ENCODE measurements around the gene NEU4. TPM values are rescaled to one million over a fixed set of nuclear protein-coding genes. Genes with fewer than 3 reads are reported as not detected.

Gene NEU4
- total and polyA plus RNA-seq, 9 of the 15 experiments (the other 6 are each of a cell fraction or from before 2014, with no cell fraction given): 0.01 to 0.40 TPM; not detected in 7

- TF ChIP-seq ARHGAP35 (IDR thresholded peaks at IDR 0.05; ENCODE audit: partially characterized antibody) (no peak), ZNF668 (CRISPR knock-in tag; IDR thresholded peaks at IDR 0.05) (no peak), PCBP2 (IDR thresholded peaks at IDR 0.05; ENCODE audit: low read depth, low read length, poor library complexity, severe bottlenecking) (no peak), ZNF134 (CRISPR knock-in tag; conservative IDR thresholded peaks at IDR 0.05) (no peak), TARDBP (IDR thresholded peaks at IDR 0.05) (no peak), SMAD3 (CRISPR knock-in tag; conservative IDR thresholded peaks at IDR 0.05) (no peak), PHB2 (IDR thresholded peaks at IDR 0.05; ENCODE audit: low read depth) (no peak), JUNB (CRISPR knock-in tag; conservative IDR thresholded peaks at IDR 0.05) (no peak), ZNF12 (CRISPR knock-in tag; IDR thresholded peaks at IDR 0.05) (no peak), CBX1 (IDR thresholded peaks at IDR 0.05; ENCODE audit: low read depth) (no peak)
- Histone ChIP-seq H2AFZ (ENCODE audit: low read depth, low read length) (no peak overlapping the region), H3K4me1 (replicated peaks in 1 of 2; ENCODE audit: control insufficient read depth in 2 of 2, insufficient read depth in 2 of 2, low read length in 2 of 2) (peaks cover 3 to 72% of the 10 kb centered on the region in 2 experiments; a peak in 4 of 5 replicates), H3K27me3 (ENCODE audit: control insufficient read depth in 2 of 2, insufficient read depth in 2 of 2, low read length in 2 of 2) (no peaks in the 10 kb centered on the region), H3K9me3 (replicated peaks; ENCODE audit: control insufficient read depth, insufficient read depth, low read depth, low read length) (no peaks in the 10 kb centered on the region), H3K9me1 (ENCODE audit: control insufficient read depth, insufficient read depth, low read length) (no peaks in the 10 kb centered on the region), H3K4me3 (no peak overlapping the region), H3K4me2 (ENCODE audit: insufficient read depth, low read length) (no peak overlapping the region), H4K20me1 (replicated peaks; ENCODE audit: control insufficient read depth, insufficient read depth, low read length) (no peaks in the 10 kb centered on the region), H3K79me2 (ENCODE audit: control insufficient read depth, insufficient read depth, low read length) (no peaks in the 10 kb centered on the region), H3K27ac (ENCODE audit: extremely low read depth, low read depth, low read length) (no peak overlapping the region), H3K36me3 (ENCODE audit: control insufficient read depth, insufficient read depth, low read length) (no peaks in the 10 kb centered on the region), H3K9ac (ENCODE audit: insufficient read depth in 1 of 2, low read depth in 2 of 2, low read length in 2 of 2) (peak overlapping the region in 1 of 2 experiments; percentile 35; a peak in 1 of 4 replicates)
- intact Hi-C loops (cut with micrococcal nuclease) (no loop called here), in situ Hi-C loops (cut with MboI) (loop anchor here (5.0 kb wide), 1 partner anchor 110 kb away; no protein-coding TSS in a partner anchor)
- ATAC-seq (no peak), DNase-seq (ENCODE audit: extremely low read depth in 1 of 4, low spot score in 3 of 4) (no peak), FAIRE-seq (no peak)
- WGBS (ENCODE audit: insufficient coverage, low coverage, missing lambda C conversion rate): 27% methylated on average over 18 of the region's 28 CpGs
- no TSS peak for BruUV-seq (replicated peaks)
- CTCF ChIA-PET (ENCODE audit: low intra/inter-chr PET ratio): no interaction called here
- POLR2A ChIA-PET: interaction anchor here (0.6 to 1.5 kb wide), 2 partner anchors 10 to 11 kb away, joined by 4 read pairs; no protein-coding TSS in a partner anchor
These were observed 48.1 kb downstream of the NEU4 start for GRCh38 chr2:241857041-241857541.

Measured in K562 (cell line).